H1 (cell line): ENCODE results near the gene BEND4. TPM values are rescaled to one million over a fixed set of nuclear protein-coding genes. Genes with fewer than 3 reads are reported as not detected.

ENCODE experiments used
- CTCF ChIA-PET: fragments of 300-600 bp; sonication (Branson Sonifier 250); formaldehyde crosslinking; loops from one replicate; lab custom pipeline; 2021; ENCODE audit not compliant: partially characterized antibody; lab: Charles Lee
- POLR2A ChIA-PET: fragments of 300-600 bp; sonication (Branson Sonifier 250); formaldehyde crosslinking; loops from one replicate; lab custom pipeline; 2021; ENCODE audit warnings: inconsistent platforms; ENCODE audit not compliant: partially characterized antibody; lab: Charles Lee
- DNase-seq, 2 experiments: peaks; one replicate each; pipeline versions ENCODE4 v3.0.0 to v3.0.0-alpha.2; 2010 to 2022; ENCODE audit warnings: low spot score in 2 of 2, low read depth in 1 of 2, mixed read lengths in 1 of 2
- FAIRE-seq: peaks from 2 replicates; lab custom pipeline; 2011; peaks lifted over from hg19 to GRCh38; lab: Jason Lieb, UNC
- H2AFZ ChIP-seq: 2 replicates; pipeline ENCODE4 v1.8.1; 2012; ENCODE audit warnings: low read length, inconsistent platforms
- H2AK5ac ChIP-seq: 2 replicates; pipeline ENCODE4 v1.6.1; 2013; ENCODE audit warnings: low read depth, low read length
- H2BK120ac ChIP-seq: replicated peaks from 2 replicates; pipeline ENCODE3; 2013; ENCODE audit warnings: low read depth, low read length, inconsistent platforms
- H2BK12ac ChIP-seq: 2 replicates; pipeline ENCODE4 v1.6.1; 2013; ENCODE audit warnings: low read depth, low read length
- H2BK15ac ChIP-seq: 2 replicates; pipeline ENCODE4 v1.6.1; 2013; ENCODE audit warnings: low read length
- H2BK20ac ChIP-seq: 2 replicates; pipeline ENCODE4 v1.6.1; 2013; ENCODE audit warnings: low read length
- H2BK5ac ChIP-seq: 2 replicates; pipeline ENCODE4 v1.6.1; 2013; ENCODE audit warnings: low read depth, low read length
- H3K14ac ChIP-seq: 2 replicates; pipeline ENCODE4 v1.6.1; 2013; ENCODE audit warnings: inconsistent platforms; ENCODE audit not compliant: insufficient read length
- H3K18ac ChIP-seq: 2 replicates; pipeline ENCODE4 v1.6.1; 2013; ENCODE audit warnings: low read length; ENCODE audit errors: extremely low read depth
- H3K23ac ChIP-seq: 2 replicates; pipeline ENCODE4 v1.6.1; 2013; ENCODE audit warnings: inconsistent platforms; ENCODE audit not compliant: insufficient read length
- H3K23me2 ChIP-seq: 2 replicates; pipeline ENCODE4 v1.6.1; 2013; ENCODE audit warnings: low read depth, low read length
- H3K27ac ChIP-seq: 2 replicates; pipeline ENCODE4 v1.6.1; 2011; ENCODE audit warnings: low read depth, low read length, inconsistent platforms
- H3K27me3 ChIP-seq, 4 experiments: replicated peaks in 1 of 4; 1 replicate in 1 of 4; 2 replicates in 3 of 4; pipeline versions ENCODE4 v1.6.1 to v1.8.1; 2011 to 2013; ENCODE audit warnings: low read length in 3 of 4, mild to moderate bottlenecking in 3 of 4, inconsistent platforms in 2 of 4, mixed read lengths in 2 of 4, moderate library complexity in 1 of 4; ENCODE audit not compliant: control insufficient read depth in 3 of 4, insufficient read depth in 3 of 4; ENCODE audit errors: extremely low read depth in 1 of 4
- H3K36me3 ChIP-seq, 4 experiments: 2 replicates each; pipeline versions ENCODE4 v1.6.1 to v1.8.1; 2011 to 2013; ENCODE audit warnings: mild to moderate bottlenecking in 4 of 4, low read length in 3 of 4, moderate library complexity in 2 of 4, control low read depth in 1 of 4, inconsistent platforms in 1 of 4; ENCODE audit not compliant: insufficient read depth in 4 of 4, control insufficient read depth in 2 of 4
- H3K4ac ChIP-seq: replicated peaks from 2 replicates; pipeline ENCODE3; 2013; ENCODE audit warnings: low read length, low read depth, mixed read lengths, inconsistent platforms; ENCODE audit not compliant: insufficient read length
- H3K4me1 ChIP-seq, 4 experiments: replicated peaks in 1 of 4; 1 replicate in 1 of 4; 2 replicates in 3 of 4; pipeline versions ENCODE4 v1.6.1 to v1.8.1; 2011 to 2013; ENCODE audit warnings: low read length in 3 of 4, inconsistent platforms in 2 of 4, mixed read lengths in 1 of 4; ENCODE audit not compliant: insufficient read depth in 4 of 4, control insufficient read depth in 3 of 4
- H3K4me2 ChIP-seq, 2 experiments: 2 replicates each; pipeline versions ENCODE4 v1.6.1 to v1.8.1; 2011 to 2013; ENCODE audit warnings: low read depth in 2 of 2, low read length in 2 of 2, control low read depth in 1 of 2, inconsistent platforms in 1 of 2, mild to moderate bottlenecking in 1 of 2; ENCODE audit not compliant: insufficient read depth in 1 of 2
- H3K4me3 ChIP-seq, 4 experiments: fragments of 200-600, 300-600 bp in 1 of 4; sonication (generic), shearing (Covaris generic), sonication (Bioruptor Twin) in 1 of 4; 2 replicates each; pipeline versions ENCODE4 v1.5.1 to v1.8.1; 2011 to 2016; ENCODE audit warnings: low read length in 4 of 4, low read depth in 3 of 4, control low read depth in 2 of 4, inconsistent platforms in 2 of 4, mild to moderate bottlenecking in 2 of 4, mixed read lengths in 1 of 4, moderate library complexity in 1 of 4; ENCODE audit not compliant: insufficient read depth in 2 of 4; ENCODE audit errors: extremely low read depth in 1 of 4
- H3K56ac ChIP-seq: replicated peaks from 2 replicates; pipeline ENCODE3; 2013; ENCODE audit warnings: low read depth, mild to moderate bottlenecking, mixed read lengths, low read length, inconsistent platforms; ENCODE audit not compliant: insufficient read length
- H3K79me1 ChIP-seq: 2 replicates; pipeline ENCODE4 v1.6.1; 2013; ENCODE audit warnings: low read depth, low read length, control low read depth
- H3K79me2 ChIP-seq, 2 experiments: 2 replicates each; pipeline versions ENCODE4 v1.6.1 to v1.8.1; 2012 to 2013; ENCODE audit warnings: low read length in 2 of 2, mild to moderate bottlenecking in 2 of 2, inconsistent platforms in 1 of 2; ENCODE audit not compliant: insufficient read depth in 2 of 2, control insufficient read depth in 1 of 2
- H3K9ac ChIP-seq, 4 experiments: replicated peaks in 1 of 4; 1 replicate in 1 of 4; 2 replicates in 3 of 4; pipeline versions ENCODE4 v1.6.1 to v1.8.1; 2011 to 2013; ENCODE audit warnings: low read depth in 3 of 4, low read length in 3 of 4, control low read depth in 2 of 4, mild to moderate bottlenecking in 2 of 4, moderate library complexity in 2 of 4, inconsistent platforms in 1 of 4; ENCODE audit errors: extremely low read depth in 1 of 4
- H3K9me3 ChIP-seq, 2 experiments: 2 replicates each; pipeline versions ENCODE4 v1.6.1 to v1.8.1; 2012 to 2013; ENCODE audit warnings: mild to moderate bottlenecking in 2 of 2, moderate library complexity in 2 of 2, control low read depth in 1 of 2, inconsistent platforms in 1 of 2, low read depth in 1 of 2, low read length in 1 of 2, mixed read lengths in 1 of 2; ENCODE audit not compliant: insufficient read depth in 2 of 2
- H4K20me1 ChIP-seq, 2 experiments: replicated peaks in 1 of 2; 2 replicates each; pipeline versions ENCODE3 to v1.8.1; 2011 to 2013; ENCODE audit warnings: inconsistent platforms in 2 of 2, low read length in 2 of 2, mild to moderate bottlenecking in 1 of 2; ENCODE audit not compliant: insufficient read depth in 2 of 2, control insufficient read depth in 1 of 2
- H4K5ac ChIP-seq: 2 replicates; pipeline ENCODE4 v1.6.1; 2013; ENCODE audit warnings: low read length, low read depth, mixed read lengths, inconsistent platforms; ENCODE audit not compliant: insufficient read length
- H4K8ac ChIP-seq: 2 replicates; pipeline ENCODE4 v1.8.0; 2013; ENCODE audit warnings: mild to moderate bottlenecking, moderate library complexity, low read length, inconsistent platforms; ENCODE audit not compliant: insufficient read depth; ENCODE audit errors: extremely low read depth
- H4K91ac ChIP-seq: replicated peaks from 2 replicates; pipeline ENCODE3; 2013; ENCODE audit warnings: low read length, mixed read lengths, inconsistent platforms; ENCODE audit not compliant: insufficient read length
- ASH2L ChIP-seq: fragments of 200-600, 300-600 bp; sonication (generic); IDR thresholded peaks from one replicate; pipeline ENCODE4 v1.7.1; 2017; ENCODE audit warnings: low read length
- CBX8 ChIP-seq: fragments of 300-800, 300-1000 bp; sonication (generic); IDR thresholded peaks from 2 replicates; pipeline ENCODE4 v1.7.1; 2016; ENCODE audit warnings: low read depth, low read length, borderline replicate concordance
- CREB1 ChIP-seq: IDR thresholded peaks from 2 replicates; pipeline ENCODE4 v1.6.1; 2012; ENCODE audit warnings: inconsistent platforms
- EZH2 ChIP-seq: fragments of 200-600 bp; sonication (generic); IDR thresholded peaks from 2 replicates; pipeline ENCODE4 v1.7.1; 2012; ENCODE audit warnings: low read depth, mild to moderate bottlenecking, moderate library complexity, low read length, inconsistent platforms; ENCODE audit not compliant: severe bottlenecking
- HDAC2 ChIP-seq, 2 experiments: fragments of 300-600 bp in 1 of 2; sonication (generic) in 1 of 2; IDR thresholded peaks; 2 replicates each; pipeline ENCODE4 v1.6.1; 2011 to 2012; ENCODE audit warnings: low read depth in 2 of 2, low read length in 2 of 2, mild to moderate bottlenecking in 2 of 2, moderate library complexity in 2 of 2, borderline replicate concordance in 1 of 2, inconsistent platforms in 1 of 2
- MAFK ChIP-seq: IDR thresholded peaks from 2 replicates; pipeline ENCODE4 v1.6.1; 2012; ENCODE audit warnings: low read depth, mild to moderate bottlenecking, improper control_type of control experiment, low read length
- RFX5 ChIP-seq: IDR thresholded peaks from 2 replicates; pipeline ENCODE4 v1.6.1; 2011; ENCODE audit warnings: low read depth, low read length, improper control_type of control experiment, borderline replicate concordance
- SAP30 ChIP-seq: fragments of 300-600 bp; sonication (generic); IDR thresholded peaks from 2 replicates; pipeline ENCODE4 v1.7.1; 2012; ENCODE audit warnings: low read length, moderate library complexity, mild to moderate bottlenecking, inconsistent platforms; ENCODE audit not compliant: insufficient read depth, insufficient replicate concordance
- SIN3A ChIP-seq, 2 experiments: IDR thresholded peaks in 1 of 2; conservative IDR thresholded peaks in 1 of 2; 2 replicates each; pipeline ENCODE4 v1.6.1; 2011 to 2012; ENCODE audit warnings: low read length in 2 of 2, improper control_type of control experiment in 1 of 2, low read depth in 1 of 2, mild to moderate bottlenecking in 1 of 2
- SIX5 ChIP-seq: IDR thresholded peaks from 2 replicates; pipeline ENCODE4 v1.6.1; 2011; ENCODE audit warnings: mild to moderate bottlenecking, low read depth, low read length
- SP4 ChIP-seq: IDR thresholded peaks from 2 replicates; pipeline ENCODE4 v1.6.1; 2012; ENCODE audit warnings: low read length, inconsistent platforms
- TAF1 ChIP-seq: IDR thresholded peaks from 2 replicates; pipeline ENCODE4 v1.6.1; 2011; ENCODE audit warnings: mild to moderate bottlenecking, low read depth, low read length
- TBP ChIP-seq: IDR thresholded peaks from 2 replicates; pipeline ENCODE4 v1.6.1; 2011; ENCODE audit warnings: low read depth, low read length, improper control_type of control experiment
- TCF12 ChIP-seq: IDR thresholded peaks from 2 replicates; pipeline ENCODE4 v1.6.1; 2011; ENCODE audit warnings: low read depth, mild to moderate bottlenecking, low read length
- ZNF274 ChIP-seq: IDR thresholded peaks from 2 replicates; pipeline ENCODE4 v1.7.0; 2012; ENCODE audit warnings: low read length, borderline replicate concordance; ENCODE audit errors: extremely low read depth
- WGBS, 2 experiments: shearing (Covaris generic) in 1 of 2; methylation state at CpG; one replicate each; pipeline versions ENCODE4 v1.1.6 to v1.1.7; 2013 to 2015; ENCODE audit warnings: low lambda C conversion rate in 2 of 2, mixed read lengths in 2 of 2, inconsistent platforms in 1 of 2, low coverage in 1 of 2, missing lambda C conversion rate in 1 of 2; ENCODE audit not compliant: insufficient replicate concordance in 2 of 2, insufficient coverage in 1 of 2, insufficient read length in 1 of 2; ENCODE audit errors: extremely low coverage in 1 of 2, missing lambda C conversion rate in 1 of 2; 5-methylcytosine and 5-hydroxymethylcytosine counted together
- polyA plus RNA-seq, 7 experiments: library from polyadenylated mRNA; depleted of rRNA in 3 of 7; stranded (reverse) in 5 of 7; unstranded in 2 of 7; fragments of >200 nt in 5 of 7; fragments of 200-250 nt in 2 of 7; gene quantifications; 1 replicate in 5 of 7; 2 replicates in 1 of 7; 4 replicates in 1 of 7; pipeline versions ENCODE4 v1.2.1 to v1.2.3, GENCODE V29; 2011 to 2013; ENCODE audit warnings: missing spikeins in 2 of 7, mixed read lengths in 2 of 7
- total RNA-seq: library from RNA; stranded (reverse); fragmentation: NEBNext Ultra II Directional; extraction: Animal tissue kit (Norgen Biotek cat#: 25700); gene quantifications from 2 replicates; pipeline ENCODE4 v1.2.1, GENCODE V29; 2021

BEND4 gene
- total and polyA plus RNA-seq, 2 of the 8 experiments (the other 6 are each of a cell fraction or from before 2014, with no cell fraction given), result 12.2 to 45.4 TPM

DNA sequence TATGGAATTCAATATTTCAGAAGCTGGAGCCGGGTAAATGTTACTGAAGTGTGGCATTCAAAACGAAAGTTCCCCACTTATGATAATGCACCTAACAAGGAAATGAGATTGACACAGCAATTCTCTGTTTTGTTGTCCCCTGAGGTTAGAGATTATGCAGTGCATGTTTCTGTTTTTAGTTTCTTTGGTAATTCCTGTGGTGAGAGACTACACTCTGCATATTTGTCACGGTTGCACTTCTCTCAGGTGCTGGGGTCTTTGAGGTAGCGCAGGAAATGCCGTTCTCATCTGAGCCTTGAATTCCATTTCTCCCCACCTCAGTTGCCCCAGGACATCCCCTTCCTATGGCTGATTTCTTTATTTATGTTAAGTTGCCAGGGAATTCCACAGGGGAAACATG is 15.3 kb upstream of the BEND4 start:
- H3K4ac ChIP-seq, result no peak overlapping the region
- H4K91ac ChIP-seq, result no peak overlapping the region
- no peak overlapping the region for H3K9ac ChIP-seq
- no peaks in the 10 kb centered on the region for H3K27me3 ChIP-seq
- no peak overlapping the region for H4K5ac ChIP-seq
- H3K79me1 ChIP-seq, result no peaks in the 10 kb centered on the region
- H2AK5ac ChIP-seq, result no peak overlapping the region
- H4K8ac ChIP-seq, result no peak overlapping the region
- CTCF ChIA-PET, result interaction anchor here (0.6 kb wide), 1 partner anchor 9 kb away, joined by 3 read pairs; no protein-coding TSS in a partner anchor
- H2BK15ac ChIP-seq, result no peak overlapping the region
- no peaks in the 10 kb centered on the region for H3K79me2 ChIP-seq
- H2AFZ ChIP-seq, result no peak overlapping the region
- FAIRE-seq (no peak), DNase-seq (no peak)
- H3K23me2 ChIP-seq, result no peaks in the 10 kb centered on the region
- no peak overlapping the region for H2BK12ac ChIP-seq
- H3K18ac ChIP-seq, result no peak overlapping the region
- peaks cover 0 to 4% of the 10 kb centered on the region in 2 experiments; a peak in 1 of 4 replicates for H3K9me3 ChIP-seq
- H3K4me2 ChIP-seq, result no peak overlapping the region
- no peak overlapping the region for H3K23ac ChIP-seq
- H3K14ac ChIP-seq, result no peak overlapping the region
- H3K56ac ChIP-seq, result no peak overlapping the region
- no peaks in the 10 kb centered on the region for H4K20me1 ChIP-seq
- no peak overlapping the region for H2BK120ac ChIP-seq
- H3K4me1 ChIP-seq, result no peaks in the 10 kb centered on the region; a peak in 1 of 7 replicates
- no peaks in the 10 kb centered on the region for H3K36me3 ChIP-seq
- no peak overlapping the region for H2BK5ac ChIP-seq
- H3K27ac ChIP-seq, result no peak overlapping the region
- POLR2A ChIA-PET, result no interaction called here
- no peak overlapping the region for H3K4me3 ChIP-seq
- WGBS, 2 experiments, result 87% methylated on average over 5 of the region's 5 CpGs; no CpG with 5 or more reads in 1 of the 2 experiments
- H2BK20ac ChIP-seq, result no peak overlapping the region
- TF ChIP-seq TAF1 (no peak), ZNF274 (no peak), EZH2 (no peak), CBX8 (no peak), SIX5 (no peak), TBP (no peak), TCF12 (no peak), RFX5 (no peak), SP4 (no peak), SAP30 (no peak), ASH2L (no peak), SIN3A (conservative IDR thresholded peaks at IDR 0.05 in 1 of 2, IDR thresholded peaks at IDR 0.05 in 1 of 2; ENCODE audit: low read depth in 1 of 2, low read length in 2 of 2) (no peak), MAFK (no peak), HDAC2 (IDR thresholded peaks at IDR 0.05; ENCODE audit: borderline replicate concordance in 1 of 2, low read depth in 2 of 2, low read length in 2 of 2) (no peak), CREB1 (no peak)
